ENCODE measurements around the gene DUSP9. TPM values are rescaled to one million over a fixed set of nuclear protein-coding genes. Genes with fewer than 3 reads are reported as not detected.

The DUSP9 gene
- total RNA-seq, 1 donor from 2014 or later = 0.11 TPM

Other genes with a start within 250 kb of the DUSP9 start
- gene PNMA6E, start 245.9 kb upstream of the DUSP9 start, total RNA-seq = not detected in 2 replicates
- 1.8 and 2.1 TPM in 2 replicates for gene ZFP92, start 235.7 kb upstream of the DUSP9 start, total RNA-seq
- gene TREX2, start 201.1 kb upstream of the DUSP9 start, total RNA-seq = 0.94 and 1.1 TPM in 2 replicates
- gene HAUS7, start 176.6 kb upstream of the DUSP9 start, total RNA-seq = 58.2 and 62.0 TPM in 2 replicates
- gene BGN, start 152.2 kb upstream of the DUSP9 start, total RNA-seq = not detected in 2 replicates
- not detected in 2 replicates for gene ATP2B3, start 129.6 kb upstream of the DUSP9 start, total RNA-seq
- gene CCNQ, start 48.1 kb upstream of the DUSP9 start, total RNA-seq = 23.6 and 25.3 TPM in 2 replicates
- gene PNCK, start 26.6 kb downstream of the DUSP9 start, total RNA-seq = 0.18 and 0.43 TPM in 2 replicates
- gene SLC6A8, start 40.7 kb downstream of the DUSP9 start, total RNA-seq = 2.2 and 2.5 TPM in 2 replicates
- gene BCAP31, start 77.2 kb downstream of the DUSP9 start, total RNA-seq = 154 TPM in 2 replicates
- 8.8 and 10.1 TPM in 2 replicates for gene ABCD1, start 77.7 kb downstream of the DUSP9 start, total RNA-seq
- gene PLXNB3, start 117.0 kb downstream of the DUSP9 start, total RNA-seq = 0.62 and 0.91 TPM in 2 replicates
- not detected in 2 replicates for gene SRPK3, start 133.8 kb downstream of the DUSP9 start, total RNA-seq
- gene IDH3G, start 147.2 kb downstream of the DUSP9 start, total RNA-seq = 70.8 and 72.4 TPM in 2 replicates
- gene SSR4, start 147.5 kb downstream of the DUSP9 start, total RNA-seq = 282 and 303 TPM in 2 replicates
- 0.23 and 0.91 TPM in 2 replicates for gene PDZD4, start 183.3 kb downstream of the DUSP9 start, total RNA-seq
- 0.83 and 0.98 TPM in 2 replicates for gene L1CAM, start 239.0 kb downstream of the DUSP9 start, total RNA-seq

Data from activated T-helper 2 cell treated with anti-CD3 and anti-CD28 coated beads, Interferon-gamma antibody, Interleukin-2, Interleukin-4, amounts not matched to agents 10 μg/mL and 5 μg/mL and 100 μg/mL, durations not matched to agents 14 hours and 24 hours and 36 hours (primary cell).